OCI-LY1 (cell line): ENCODE results near the gene ANKFN1.

Experiments used
- H2AFZ ChIP-seq: fragments of 200-600 bp; sonication (generic), shearing (Covaris generic); 2 replicates; pipeline ENCODE4 v1.6.0; 2014; ENCODE audit warnings: antibody characterized with exemption, mild to moderate bottlenecking, low read length
- H3F3A ChIP-seq: fragments of 200-600 bp; sonication (generic), shearing (Covaris generic); 2 replicates; pipeline ENCODE4 v1.6.0; 2014; ENCODE audit warnings: mild to moderate bottlenecking, antibody characterized with exemption, low read length, moderate library complexity; ENCODE audit not compliant: insufficient read depth
- H3K27ac ChIP-seq: fragments of 200-600 bp; sonication (generic); 2 replicates; pipeline ENCODE4 v1.5.1; 2014; ENCODE audit warnings: low read length, mixed run types, mild to moderate bottlenecking, low read depth; ENCODE audit not compliant: poor library complexity, severe bottlenecking
- H3K27me3 ChIP-seq: fragments of 200-600 bp; sonication (generic); 2 replicates; pipeline ENCODE4 v1.6.0; 2014; ENCODE audit warnings: antibody characterized with exemption, mild to moderate bottlenecking, low read length, moderate library complexity; ENCODE audit not compliant: insufficient read depth
- H3K36me3 ChIP-seq: fragments of 200-600 bp; sonication (generic); 2 replicates; pipeline ENCODE4 v1.6.1; 2014; ENCODE audit warnings: mild to moderate bottlenecking, antibody characterized with exemption, low read length, moderate library complexity, mixed read lengths; ENCODE audit not compliant: insufficient read depth
- H3K4me1 ChIP-seq: fragments of 200-600 bp; sonication (generic); 2 replicates; pipeline ENCODE4 v1.5.1; 2014; ENCODE audit warnings: mild to moderate bottlenecking, low read length, moderate library complexity; ENCODE audit not compliant: insufficient read depth, severe bottlenecking
- H3K4me2 ChIP-seq: fragments of 200-600 bp; sonication (generic), shearing (Covaris generic); 2 replicates; pipeline ENCODE4 v1.6.1; 2014; ENCODE audit warnings: low read length
- H3K4me3 ChIP-seq: fragments of 200-600 bp; sonication (generic); 2 replicates; pipeline ENCODE4 v1.5.1; 2014; ENCODE audit warnings: low read length, low read depth, mild to moderate bottlenecking, mixed read lengths; ENCODE audit not compliant: poor library complexity, severe bottlenecking
- H3K79me2 ChIP-seq: fragments of 200-600 bp; shearing (Covaris generic); 2 replicates; pipeline ENCODE4 v1.6.1; 2016; ENCODE audit warnings: mixed run types, low read length, mixed read lengths; ENCODE audit not compliant: insufficient read depth
- H3K9ac ChIP-seq: fragments of 200-600 bp; sonication (generic), shearing (Covaris generic); 2 replicates; pipeline ENCODE4 v1.6.1; 2014; ENCODE audit warnings: mild to moderate bottlenecking, low read length, mixed read lengths
- H3K9me2 ChIP-seq: fragments of 200-600 bp; sonication (generic), shearing (Covaris generic); 2 replicates; pipeline ENCODE4 v1.6.1; 2014; ENCODE audit warnings: low read depth, mild to moderate bottlenecking, low read length, mixed read lengths
- H3K9me3 ChIP-seq: fragments of 200-600 bp; shearing (Covaris generic); 2 replicates; pipeline ENCODE4 v1.6.1; 2014; ENCODE audit warnings: low read length, mixed read lengths
- H4K20me1 ChIP-seq: fragments of 200-600 bp; sonication (generic), shearing (Covaris generic); 2 replicates; pipeline ENCODE4 v1.6.0; 2016; ENCODE audit warnings: mild to moderate bottlenecking, low read length; ENCODE audit not compliant: insufficient read depth
- CTCF ChIP-seq: fragments of 200-600 bp; sonication (generic), shearing (Covaris generic); IDR thresholded peaks from 2 replicates; pipeline ENCODE4 v1.5.1; 2017; ENCODE audit warnings: mild to moderate bottlenecking, antibody characterized with exemption, low read length, moderate library complexity, mixed read lengths
- EZH2 ChIP-seq: fragments of 200-600 bp; sonication (generic), shearing (Covaris generic); IDR thresholded peaks from 2 replicates; pipeline ENCODE4 v1.8.0; 2017; ENCODE audit warnings: borderline replicate concordance, mixed run types, mild to moderate bottlenecking, antibody characterized with exemption, low read length, moderate library complexity, mixed read lengths

Gene ANKFN1

GRCh38 chr17:56445692-56446411 is 292.6 kb downstream of the ANKFN1 start:
- no peak overlapping the region for H3K4me2 ChIP-seq
- no peak for TF ChIP-seq EZH2

GRCh38 chr17:56447171-56447570 is 293.9 kb downstream of the ANKFN1 start:
- H3K4me2 ChIP-seq, result no peak overlapping the region
- H3K9me2 ChIP-seq, result no peaks in the 10 kb centered on the region
- TF ChIP-seq CTCF (no peak), EZH2 (no peak)
- no peaks in the 10 kb centered on the region for H3K79me2 ChIP-seq
- H3K9me3 ChIP-seq, result no peaks in the 10 kb centered on the region
- no peaks in the 10 kb centered on the region for H3K4me1 ChIP-seq
- H3K9ac ChIP-seq, result no peak overlapping the region
- H4K20me1 ChIP-seq, result no peaks in the 10 kb centered on the region
- no peaks in the 10 kb centered on the region for H3K36me3 ChIP-seq
- no peaks in the 10 kb centered on the region for H3F3A ChIP-seq
- H3K27me3 ChIP-seq, result no peaks in the 10 kb centered on the region
- no peak overlapping the region for H3K27ac ChIP-seq
- no peak overlapping the region for H2AFZ ChIP-seq
- H3K4me3 ChIP-seq, result no peak overlapping the region

More at GRCh38 chr17:56445692-56446411, 292.6 kb downstream of the ANKFN1 start:
- H3K4me1 ChIP-seq, result no peaks in the 10 kb centered on the region
- no peaks in the 10 kb centered on the region for H3K79me2 ChIP-seq
- H3K27me3 ChIP-seq, result no peaks in the 10 kb centered on the region
- H4K20me1 ChIP-seq, result no peaks in the 10 kb centered on the region
- H3K36me3 ChIP-seq, result no peaks in the 10 kb centered on the region
- H3K9me2 ChIP-seq, result no peaks in the 10 kb centered on the region
- H3F3A ChIP-seq, result no peaks in the 10 kb centered on the region
- no peaks in the 10 kb centered on the region for H3K9me3 ChIP-seq
- H3K27ac ChIP-seq, result no peak overlapping the region
- no peak overlapping the region for H2AFZ ChIP-seq
- no peak overlapping the region for H3K9ac ChIP-seq
- H3K4me3 ChIP-seq, result no peak overlapping the region

GRCh38 chr17:56448371-56448770 is 295.1 kb downstream of the ANKFN1 start:
- H3K9ac ChIP-seq, result no peak overlapping the region

More at GRCh38 chr17:56448371-56448770, 295.1 kb downstream of the ANKFN1 start:
- no peaks in the 10 kb centered on the region for H4K20me1 ChIP-seq
- H3K4me3 ChIP-seq, result no peak overlapping the region
- H3K36me3 ChIP-seq, result no peaks in the 10 kb centered on the region
- no peaks in the 10 kb centered on the region for H3F3A ChIP-seq
- TF ChIP-seq EZH2, result no peak
- TF ChIP-seq CTCF, result no peak
- H3K9me2 ChIP-seq, result no peaks in the 10 kb centered on the region
- H3K79me2 ChIP-seq, result no peaks in the 10 kb centered on the region
- no peak overlapping the region for H2AFZ ChIP-seq
- H3K9me3 ChIP-seq, result no peaks in the 10 kb centered on the region
- H3K4me1 ChIP-seq, result no peaks in the 10 kb centered on the region
- H3K4me2 ChIP-seq, result no peak overlapping the region
- no peaks in the 10 kb centered on the region for H3K27me3 ChIP-seq
- H3K27ac ChIP-seq, result no peak overlapping the region
